ENCODE results near the gene MYO9A. TPM values are rescaled to one million over a fixed set of nuclear protein-coding genes. Genes with fewer than 3 reads are reported as not detected.

MYO9A gene
- total RNA-seq, 1 donor from 2014 or later: 39.2 TPM

- H3K4me3 Mint-ChIP-seq (ENCODE audit: unreplicated experiment): no peak overlapping the region
- TF ChIP-seq, protein P1, sequence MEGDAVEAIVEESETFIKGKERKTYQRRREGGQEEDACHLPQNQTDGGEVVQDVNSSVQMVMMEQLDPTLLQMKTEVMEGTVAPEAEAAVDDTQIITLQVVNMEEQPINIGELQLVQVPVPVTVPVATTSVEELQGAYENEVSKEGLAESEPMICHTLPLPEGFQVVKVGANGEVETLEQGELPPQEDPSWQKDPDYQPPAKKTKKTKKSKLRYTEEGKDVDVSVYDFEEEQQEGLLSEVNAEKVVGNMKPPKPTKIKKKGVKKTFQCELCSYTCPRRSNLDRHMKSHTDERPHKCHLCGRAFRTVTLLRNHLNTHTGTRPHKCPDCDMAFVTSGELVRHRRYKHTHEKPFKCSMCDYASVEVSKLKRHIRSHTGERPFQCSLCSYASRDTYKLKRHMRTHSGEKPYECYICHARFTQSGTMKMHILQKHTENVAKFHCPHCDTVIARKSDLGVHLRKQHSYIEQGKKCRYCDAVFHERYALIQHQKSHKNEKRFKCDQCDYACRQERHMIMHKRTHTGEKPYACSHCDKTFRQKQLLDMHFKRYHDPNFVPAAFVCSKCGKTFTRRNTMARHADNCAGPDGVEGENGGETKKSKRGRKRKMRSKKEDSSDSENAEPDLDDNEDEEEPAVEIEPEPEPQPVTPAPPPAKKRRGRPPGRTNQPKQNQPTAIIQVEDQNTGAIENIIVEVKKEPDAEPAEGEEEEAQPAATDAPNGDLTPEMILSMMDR (IDR thresholded peaks at IDR 0.05; ENCODE audit: unreplicated experiment): no peak
- H3K27me3 Mint-ChIP-seq (ENCODE audit: unreplicated experiment): no peaks in the 10 kb centered on the region
- DNase-seq (ENCODE audit: low spot score): no peak
- peaks cover 25% of the 10 kb centered on the region for H3K36me3 Mint-ChIP-seq (ENCODE audit: low read depth, unreplicated experiment)
- H3K4me1 Mint-ChIP-seq (ENCODE audit: unreplicated experiment): peaks cover 2% of the 10 kb centered on the region
- H3K27ac Mint-ChIP-seq (ENCODE audit: unreplicated experiment): no peak overlapping the region
- H3K9me3 Mint-ChIP-seq (ENCODE audit: unreplicated experiment): no peaks in the 10 kb centered on the region
These were observed 185.3 kb downstream of the MYO9A start for GRCh38 chr15:71932689-71933088.

- TF ChIP-seq, protein P1 (IDR thresholded peaks at IDR 0.05; ENCODE audit: unreplicated experiment): no peak
- no peaks in the 10 kb centered on the region for H3K9me3 Mint-ChIP-seq (ENCODE audit: unreplicated experiment)
- no peak overlapping the region for H3K4me3 Mint-ChIP-seq (ENCODE audit: unreplicated experiment)
- no peaks in the 10 kb centered on the region for H3K4me1 Mint-ChIP-seq (ENCODE audit: unreplicated experiment)
- H3K36me3 Mint-ChIP-seq (ENCODE audit: low read depth, unreplicated experiment): peaks cover 25% of the 10 kb centered on the region
- no peak for DNase-seq (ENCODE audit: low spot score)
- no peaks in the 10 kb centered on the region for H3K27me3 Mint-ChIP-seq (ENCODE audit: unreplicated experiment)
- no peak overlapping the region for H3K27ac Mint-ChIP-seq (ENCODE audit: unreplicated experiment)
These were observed 186.7 kb downstream of the MYO9A start for GRCh38 chr15:71931261-71931660.

DNA sequence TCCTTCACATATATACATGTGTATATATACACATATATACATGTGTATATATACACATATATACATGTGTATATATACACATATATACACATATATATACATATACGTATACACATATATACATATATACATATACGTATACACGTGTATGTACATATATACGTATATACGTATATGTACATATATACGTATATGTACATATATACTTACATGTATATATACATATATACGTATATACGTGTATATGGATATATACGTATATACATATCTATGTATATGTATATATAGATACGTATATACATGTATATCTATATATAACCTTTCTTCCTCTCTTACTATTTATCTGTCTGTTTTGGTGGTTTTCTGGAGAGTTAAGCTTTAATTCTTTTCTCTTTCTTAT lies 192.8 kb downstream of the MYO9A start:
- Mint-ChIP-seq H3K4me3 (ENCODE audit: unreplicated experiment) (no peak overlapping the region), H3K27me3 (ENCODE audit: unreplicated experiment) (no peaks in the 10 kb centered on the region), H3K4me1 (ENCODE audit: unreplicated experiment) (no peaks in the 10 kb centered on the region), H3K27ac (ENCODE audit: unreplicated experiment) (no peak overlapping the region), H3K36me3 (ENCODE audit: low read depth, unreplicated experiment) (peaks cover 4% of the 10 kb centered on the region), H3K9me3 (ENCODE audit: unreplicated experiment) (no peaks in the 10 kb centered on the region)
- TF ChIP-seq, protein P1 (IDR thresholded peaks at IDR 0.05; ENCODE audit: unreplicated experiment): no peak
- DNase-seq (ENCODE audit: low spot score): no peak

- no peak overlapping the region for H3K27ac Mint-ChIP-seq (ENCODE audit: unreplicated experiment)
- no peak for DNase-seq (ENCODE audit: low spot score)
- TF ChIP-seq, protein P1 (IDR thresholded peaks at IDR 0.05; ENCODE audit: unreplicated experiment): no peak
- H3K4me3 Mint-ChIP-seq (ENCODE audit: unreplicated experiment): no peak overlapping the region
- H3K36me3 Mint-ChIP-seq (ENCODE audit: low read depth, unreplicated experiment): no peaks in the 10 kb centered on the region
- no peaks in the 10 kb centered on the region for H3K27me3 Mint-ChIP-seq (ENCODE audit: unreplicated experiment)
- no peaks in the 10 kb centered on the region for H3K9me3 Mint-ChIP-seq (ENCODE audit: unreplicated experiment)
- no peaks in the 10 kb centered on the region for H3K4me1 Mint-ChIP-seq (ENCODE audit: unreplicated experiment)
These were observed 196.8 kb downstream of the MYO9A start for GRCh38 chr15:71921191-71921590.

DNA sequence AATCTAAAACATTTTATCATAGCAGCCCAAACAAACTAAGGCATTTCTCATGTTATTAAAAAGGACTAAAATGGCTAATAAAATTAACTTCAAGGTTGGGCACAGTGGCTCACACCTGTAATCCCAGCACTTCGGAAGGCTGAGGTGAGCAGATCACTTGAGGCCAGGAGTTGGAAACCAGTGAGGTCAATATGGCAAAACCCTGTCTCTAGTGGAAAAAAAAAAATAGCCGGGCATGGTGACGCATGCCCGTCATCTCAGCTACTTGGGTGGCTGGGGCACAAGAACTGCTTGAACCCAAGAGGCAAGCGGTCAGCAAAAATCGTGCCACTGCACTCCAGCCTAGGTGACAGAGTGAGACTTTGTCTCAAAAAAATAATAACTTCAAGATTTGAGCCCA lies 197.4 kb downstream of the MYO9A start:
- Mint-ChIP-seq H3K27me3 (ENCODE audit: unreplicated experiment) (no peaks in the 10 kb centered on the region), H3K4me3 (ENCODE audit: unreplicated experiment) (no peak overlapping the region), H3K27ac (ENCODE audit: unreplicated experiment) (no peak overlapping the region), H3K4me1 (ENCODE audit: unreplicated experiment) (no peaks in the 10 kb centered on the region), H3K36me3 (ENCODE audit: low read depth, unreplicated experiment) (no peaks in the 10 kb centered on the region), H3K9me3 (ENCODE audit: unreplicated experiment) (no peaks in the 10 kb centered on the region)
- TF ChIP-seq, protein P1 (IDR thresholded peaks at IDR 0.05; ENCODE audit: unreplicated experiment): no peak
- DNase-seq (ENCODE audit: low spot score): no peak

Data from endothelial cell (in vitro differentiated cells).